NCI-H2196 (cell line): ENCODE measurements around the gene WDR7.

ENCODE experiments used
- DNase-seq: peaks from one replicate; lab custom pipeline; 2025; ENCODE audit not compliant: unreplicated experiment; lab: John Stamatoyannopoulos, UW

The WDR7 gene

GRCh38 chr18:56929886-56930285 is 278.7 kb downstream of the WDR7 start:
- DNase-seq: no peak

- DNase-seq: no peak
Measured at GRCh38 chr18:56933472-56933871, 282.3 kb downstream of the WDR7 start.

- no peak for DNase-seq
Measured at GRCh38 chr18:56934131-56934530, 283.0 kb downstream of the WDR7 start.

- DNase-seq: no peak
Measured at GRCh38 chr18:56934906-56935305, 283.7 kb downstream of the WDR7 start.

- DNase-seq: no peak
Measured at GRCh38 chr18:56935434-56936040, 284.4 kb downstream of the WDR7 start.

GRCh38 chr18:56936457-56936856 is 285.3 kb downstream of the WDR7 start:
- no peak for DNase-seq

- no peak for DNase-seq
Measured at GRCh38 chr18:56937874-56938430, 286.8 kb downstream of the WDR7 start.

GRCh38 chr18:56945171-56946083 is 294.3 kb downstream of the WDR7 start:
- no peak for DNase-seq

- no peak for DNase-seq
Measured at GRCh38 chr18:56947236-56947635, 296.1 kb downstream of the WDR7 start.

- no peak for DNase-seq
Measured at GRCh38 chr18:56952026-56952425, 300.9 kb downstream of the WDR7 start.

- no peak for DNase-seq
Measured at GRCh38 chr18:56953428-56954198, 302.5 kb downstream of the WDR7 start.

GRCh38 chr18:56955490-56955889 is 304.3 kb downstream of the WDR7 start:
- DNase-seq: no peak

- DNase-seq: no peak
Measured at GRCh38 chr18:56959120-56959519, 308.0 kb downstream of the WDR7 start.

- DNase-seq: no peak
Measured at GRCh38 chr18:56962322-56962721, 311.2 kb downstream of the WDR7 start.

- no peak for DNase-seq
Measured at GRCh38 chr18:56967035-56967434, 315.9 kb downstream of the WDR7 start.

- DNase-seq: no peak
Measured at GRCh38 chr18:56973487-56973886, 322.3 kb downstream of the WDR7 start.

- no peak for DNase-seq
Measured at GRCh38 chr18:56974141-56974540, 323.0 kb downstream of the WDR7 start.

GRCh38 chr18:56975276-56975675 is 324.1 kb downstream of the WDR7 start:
- DNase-seq: no peak

- DNase-seq: no peak
Measured at GRCh38 chr18:56977309-56977708, 326.1 kb downstream of the WDR7 start.

- DNase-seq: no peak
Measured at GRCh38 chr18:56977771-56978170, 326.6 kb downstream of the WDR7 start.

GRCh38 chr18:56980151-56980550 is 329.0 kb downstream of the WDR7 start:
- no peak for DNase-seq
